22Rv1 (cell line): Measurements from ENCODE around the gene NPHP4.

Experiments used
- CTCF ChIP-seq: fragments of 450-650 bp; IDR thresholded peaks from 2 replicates; pipeline ENCODE4 v1.5.1; 2017; ENCODE audit warnings: mild to moderate bottlenecking
- ZFX ChIP-seq: fragments of 450-650 bp; IDR thresholded peaks from 2 replicates; pipeline ENCODE4 v1.6.1; 2017; ENCODE audit warnings: antibody characterized with exemption, borderline replicate concordance

- TF ChIP-seq CTCF: no peak
- TF ChIP-seq ZFX: no peak
Observed at GRCh38 chr1:6002714-6003501, 10.7 kb upstream of the NPHP4 start.
